Kasumi-1 (cell line): ENCODE results near the gene SETDB2.
A peak's percentile ranks its signal among the peaks of the same experiment; 100 is the strongest.

Experiments
- DNase-seq, 2 experiments: peaks; one replicate each; lab custom pipeline; 2025; lab: John Stamatoyannopoulos, UW

The SETDB2 gene

DNA sequence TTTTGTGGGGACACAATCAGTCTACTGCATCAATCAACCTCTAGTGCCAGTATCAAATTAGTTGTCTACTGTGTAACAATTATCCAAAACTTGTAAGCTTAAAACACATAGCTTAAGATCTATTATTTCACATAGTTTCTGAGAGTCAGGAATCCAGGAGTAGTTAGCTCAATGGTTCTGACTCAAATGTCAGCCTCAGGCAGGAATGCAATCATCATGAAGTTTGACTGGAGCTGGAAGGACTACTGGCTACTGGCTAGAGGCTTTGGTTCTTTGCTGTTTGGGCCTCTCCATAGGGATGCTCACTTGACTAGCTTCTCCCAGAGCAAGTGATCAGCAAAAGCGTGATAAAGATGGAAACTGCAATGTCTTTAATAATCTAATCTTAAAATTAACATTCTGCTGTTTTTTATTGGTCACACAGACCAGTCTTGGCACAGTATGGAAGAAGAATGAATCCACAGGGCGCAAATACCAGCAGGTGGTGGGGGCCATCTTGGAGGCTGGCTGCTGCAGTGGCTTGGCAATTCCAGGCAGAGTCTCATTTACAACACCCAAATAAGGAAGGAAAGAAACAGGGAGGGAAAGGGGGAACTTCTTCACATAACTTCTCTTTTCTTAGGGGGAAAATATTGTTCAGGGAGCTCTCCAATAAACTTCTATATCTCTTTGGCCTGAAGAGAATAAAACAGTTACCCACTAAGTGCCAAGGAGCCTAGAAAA is 15.9 kb upstream of the SETDB2 start:
- peak; percentile 60 to 65 for DNase-seq

DNA sequence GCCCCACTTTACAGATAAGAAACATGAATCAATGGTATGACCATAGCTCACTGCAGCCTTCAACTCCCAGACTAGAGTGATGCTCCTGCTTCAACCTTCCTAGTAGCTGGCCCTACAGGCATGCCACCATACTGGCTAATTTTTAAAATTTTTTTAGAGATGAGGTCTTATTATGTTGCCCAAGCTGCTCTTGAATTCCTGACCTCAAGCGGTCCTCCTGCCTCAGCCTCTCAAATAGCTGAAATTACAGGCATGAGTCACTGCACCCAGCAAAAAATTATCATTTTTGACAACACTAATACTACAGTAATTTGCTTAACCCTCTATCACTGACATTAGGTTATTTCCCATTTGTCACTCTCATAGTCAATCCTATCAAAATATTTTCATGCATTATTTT is 15.0 kb upstream of the SETDB2 start:
- no peak for DNase-seq

DNA sequence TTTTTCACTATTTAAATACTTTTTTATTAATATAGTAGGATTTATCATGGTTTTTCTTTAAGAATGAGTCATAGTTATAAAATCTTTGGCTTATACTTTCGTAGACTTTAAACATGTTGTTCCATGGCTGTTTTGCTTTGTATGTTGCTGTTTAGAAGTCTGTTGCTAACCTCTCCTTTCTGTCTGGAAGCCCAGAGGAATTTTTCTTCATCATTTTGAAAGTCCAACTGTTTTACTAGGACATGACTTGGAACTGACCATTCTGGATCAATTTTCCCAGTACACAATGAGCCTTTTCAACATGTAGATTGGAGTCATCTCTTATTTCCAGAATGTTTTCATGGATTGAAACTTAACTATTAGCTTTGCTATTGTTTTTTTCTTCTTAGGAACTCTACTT is 8.1 kb upstream of the SETDB2 start:
- no peak for DNase-seq

DNA sequence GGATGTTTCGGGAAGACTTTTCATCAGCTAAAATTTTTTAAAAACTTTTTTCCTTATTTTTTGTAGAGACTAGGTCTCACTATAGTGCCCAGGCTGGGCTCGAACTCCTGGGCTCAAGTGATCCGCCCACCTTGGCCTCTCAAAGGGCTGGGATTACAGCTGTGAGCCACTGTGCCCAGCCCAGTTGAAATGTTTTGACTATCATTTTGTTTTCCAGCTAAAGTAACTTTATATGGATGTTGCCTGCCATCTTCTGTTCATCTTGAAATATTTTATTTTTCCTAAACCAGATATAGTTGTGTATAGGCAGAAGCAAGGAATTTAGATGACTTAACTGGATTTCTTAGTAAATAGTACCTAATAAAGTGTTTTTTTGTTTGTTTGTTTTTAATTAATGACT is 7.2 kb upstream of the SETDB2 start:
- DNase-seq = peak; percentile 23 to 49

DNA sequence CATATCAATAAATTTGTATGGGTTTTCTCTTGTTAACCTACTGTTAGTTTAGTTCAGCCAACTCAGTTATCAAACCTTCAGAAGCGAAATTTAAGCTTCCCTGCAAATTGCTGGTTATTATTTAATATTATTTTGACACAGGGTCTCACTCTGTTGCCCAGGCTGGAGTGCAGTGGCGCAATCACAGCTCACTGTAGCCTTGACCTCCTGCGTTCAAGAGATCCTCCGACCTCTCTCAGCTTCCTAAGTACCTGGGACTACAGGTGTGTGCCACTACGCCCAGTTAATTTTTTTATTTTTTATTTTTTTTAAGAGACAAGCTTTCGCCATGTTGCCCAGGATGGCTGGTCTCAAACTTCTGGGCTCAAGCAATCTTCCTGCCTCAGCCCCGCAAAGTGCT is 6.4 kb upstream of the SETDB2 start:
- DNase-seq = no peak

DNA sequence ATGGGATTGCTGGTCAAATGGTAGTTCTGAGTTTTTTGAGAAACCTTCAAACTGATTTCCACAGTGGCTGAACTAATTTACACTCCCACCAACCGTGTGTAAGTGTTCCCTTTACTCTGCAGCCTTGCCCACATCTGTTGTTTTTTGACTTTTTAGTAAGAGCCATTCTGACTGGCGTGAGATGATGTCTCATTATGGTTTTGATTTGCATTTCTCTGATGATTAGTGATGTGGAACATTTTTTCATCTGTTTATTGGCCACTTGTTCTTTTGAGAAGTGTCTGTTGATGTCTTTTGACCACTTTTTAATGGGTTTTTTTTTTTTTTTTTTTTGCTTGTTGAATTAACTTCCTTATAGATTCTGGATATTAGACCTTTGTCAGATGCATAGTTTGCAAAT is 4.5 kb upstream of the SETDB2 start:
- DNase-seq = no peak

DNA sequence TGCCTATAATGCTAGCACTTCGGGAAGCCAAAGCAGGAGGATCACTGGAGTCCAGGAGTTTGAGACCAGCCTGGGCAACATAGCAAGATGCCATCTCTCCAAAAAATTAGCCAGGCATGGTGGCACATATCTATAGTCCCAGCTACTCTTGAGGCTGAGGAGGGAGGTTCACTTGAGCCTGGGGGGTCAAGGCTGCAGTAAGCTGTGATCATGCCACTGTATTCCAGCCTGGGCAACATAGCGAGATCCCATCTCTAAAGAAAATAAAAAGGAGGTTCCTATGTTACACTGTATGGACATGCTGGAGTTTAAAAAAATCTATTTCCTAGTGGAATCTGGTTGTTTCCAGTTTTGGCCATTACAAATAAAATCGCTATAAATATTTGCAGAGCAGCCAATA is 2.8 kb upstream of the SETDB2 start:
- DNase-seq = no peak

DNA sequence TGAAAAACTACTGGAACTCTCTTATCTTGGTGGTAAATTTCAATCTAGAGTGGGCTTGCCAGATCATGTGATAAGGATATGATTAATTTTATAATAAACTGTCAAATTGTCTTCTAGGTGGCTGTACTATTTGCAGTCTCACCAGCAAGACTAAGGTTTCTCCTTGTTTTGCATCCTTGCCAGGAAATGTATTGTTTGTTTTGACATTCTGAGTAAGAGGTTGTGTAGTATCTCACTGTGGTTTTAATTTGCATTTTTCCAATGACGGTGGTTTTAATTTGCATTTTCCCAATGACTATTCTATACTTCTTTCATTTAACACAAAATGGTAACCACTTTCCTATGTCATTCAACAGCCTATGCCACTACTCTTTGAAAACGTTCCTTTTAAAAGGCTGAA is 2.2 kb upstream of the SETDB2 start:
- DNase-seq = no peak

DNA sequence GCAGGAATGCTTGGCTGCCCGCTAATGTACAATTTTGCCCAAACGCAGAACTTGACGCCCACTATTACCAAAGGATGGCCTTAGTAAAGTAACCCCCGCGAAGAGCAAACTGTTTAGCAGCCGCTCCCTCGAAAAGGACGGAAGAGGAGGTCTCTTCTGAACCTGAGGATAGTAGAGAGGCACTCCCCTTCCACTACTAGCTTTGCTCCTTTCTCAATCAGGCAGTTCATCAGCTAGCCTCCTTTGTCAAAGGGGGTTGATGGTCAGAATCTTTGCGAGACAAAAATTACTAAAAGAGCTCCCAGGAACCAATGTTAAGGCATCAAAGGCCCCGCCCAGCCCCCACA is 744 bp upstream of the SETDB2 start:
- DNase-seq = peak; percentile 37 to 54

DNA sequence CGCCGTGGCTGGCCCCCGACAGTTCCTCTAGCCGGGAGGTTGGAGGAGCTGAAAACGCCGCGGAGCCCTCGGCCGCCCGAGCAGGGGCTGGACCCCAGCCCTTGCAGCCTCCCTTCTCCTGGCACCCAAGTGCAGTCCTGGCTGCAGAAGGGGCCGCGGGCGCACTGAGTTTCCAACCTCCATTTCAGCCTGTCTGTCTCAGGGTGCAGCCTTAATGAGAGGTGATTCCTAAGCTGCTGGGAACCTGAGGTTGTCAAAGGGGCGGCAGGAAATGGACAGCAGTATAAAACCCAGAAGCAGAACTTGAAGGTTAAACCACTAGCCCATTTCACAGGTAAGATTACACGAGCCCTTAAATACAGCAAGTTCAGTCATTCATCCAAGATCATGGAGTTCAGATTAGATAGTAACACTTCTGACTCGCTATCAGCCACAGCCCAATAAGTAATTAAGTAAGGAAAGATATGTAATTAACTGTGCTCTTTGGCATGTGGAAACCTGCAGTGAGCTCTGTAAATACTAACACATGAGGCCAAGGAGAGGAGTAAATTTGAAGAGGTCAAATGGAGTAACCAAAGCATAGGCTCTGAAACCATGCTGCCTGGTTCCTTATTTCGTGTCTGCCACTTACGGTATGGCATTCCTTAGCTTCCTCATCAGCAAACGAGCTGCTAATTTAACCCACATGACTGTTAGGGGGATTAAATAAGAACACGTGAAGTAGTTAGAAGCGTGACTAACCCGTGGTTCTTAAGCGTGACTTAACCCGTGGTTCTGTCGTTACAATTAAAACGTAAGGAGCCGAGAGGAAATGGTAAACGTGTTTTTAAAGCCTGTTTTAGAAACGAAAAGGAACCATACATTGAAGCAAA is 686 bp downstream of the SETDB2 start:
- DNase-seq = peak; percentile 86 to 90

DNA sequence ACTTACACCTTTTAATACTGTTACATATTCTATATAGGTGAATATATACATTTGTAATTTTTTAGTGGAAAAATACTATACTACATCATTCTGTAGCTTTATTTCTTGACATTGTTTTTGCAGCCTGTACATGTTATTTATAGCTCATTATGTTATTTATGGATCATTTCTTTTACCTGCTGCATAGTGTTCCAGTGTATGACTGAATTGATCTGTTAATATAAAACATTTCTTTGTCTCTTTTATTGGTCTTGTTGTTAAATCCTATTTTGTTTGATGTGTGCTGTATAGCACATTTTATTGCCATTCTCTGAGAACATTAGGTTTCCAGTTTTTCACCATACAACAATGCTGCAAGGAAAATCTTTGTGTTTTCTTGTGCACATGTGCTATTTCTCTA is 2.4 kb downstream of the SETDB2 start:
- DNase-seq = peak in 1 of 2 experiments; percentile 13

DNA sequence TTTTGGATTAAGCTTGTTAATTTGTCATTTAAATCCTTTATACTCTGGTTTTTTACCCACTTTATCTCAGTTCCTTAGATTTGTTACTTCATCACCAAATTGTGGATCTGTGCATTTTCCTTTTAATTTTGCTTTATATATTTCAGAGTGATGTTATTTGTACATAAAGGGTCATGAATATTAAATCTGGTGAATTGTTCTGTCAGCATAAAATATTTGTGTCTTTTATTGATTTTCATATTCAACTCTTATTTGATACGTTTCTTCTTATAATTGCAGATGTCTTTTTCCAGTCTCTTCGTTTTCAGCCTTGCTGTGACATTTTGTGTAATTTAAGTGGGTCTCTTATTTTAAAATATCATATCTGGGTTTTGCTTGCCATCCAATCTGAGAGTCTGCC is 4.7 kb downstream of the SETDB2 start:
- DNase-seq = no peak

DNA sequence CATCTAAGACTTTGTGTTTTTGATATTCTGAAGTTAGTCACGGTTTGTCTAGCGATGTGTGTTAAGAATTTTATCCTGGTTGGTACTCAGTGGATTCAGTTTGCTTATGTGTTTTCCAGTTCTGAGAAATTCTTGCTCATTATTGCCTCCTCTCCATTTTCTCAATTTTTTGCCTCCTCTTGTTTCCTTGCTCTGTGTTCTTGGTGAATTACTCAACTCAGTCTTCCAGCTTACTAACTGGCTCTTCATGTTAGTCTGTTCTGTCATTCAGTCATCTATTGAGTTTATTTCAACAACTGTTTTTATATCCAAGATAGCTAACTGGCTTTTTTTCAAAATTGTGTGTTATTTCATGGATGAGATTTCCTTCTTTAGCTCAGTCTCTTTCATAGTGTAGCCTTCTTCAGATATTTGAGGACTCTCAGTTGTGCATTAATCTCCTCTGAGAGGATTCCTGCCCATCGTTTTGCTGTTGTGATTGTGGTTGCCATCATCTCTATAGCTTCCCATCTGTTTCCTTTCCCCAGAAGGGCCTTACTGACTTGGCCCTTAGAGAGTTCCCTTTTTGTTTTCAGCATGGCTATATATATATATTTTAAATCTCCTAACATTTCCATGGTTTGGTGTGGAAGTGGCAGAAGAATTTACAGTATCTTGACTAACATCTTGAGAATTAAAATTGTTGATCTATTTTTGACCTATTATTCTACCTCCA is 6.2 kb downstream of the SETDB2 start:
- DNase-seq = peak; percentile 96 to 97

DNA sequence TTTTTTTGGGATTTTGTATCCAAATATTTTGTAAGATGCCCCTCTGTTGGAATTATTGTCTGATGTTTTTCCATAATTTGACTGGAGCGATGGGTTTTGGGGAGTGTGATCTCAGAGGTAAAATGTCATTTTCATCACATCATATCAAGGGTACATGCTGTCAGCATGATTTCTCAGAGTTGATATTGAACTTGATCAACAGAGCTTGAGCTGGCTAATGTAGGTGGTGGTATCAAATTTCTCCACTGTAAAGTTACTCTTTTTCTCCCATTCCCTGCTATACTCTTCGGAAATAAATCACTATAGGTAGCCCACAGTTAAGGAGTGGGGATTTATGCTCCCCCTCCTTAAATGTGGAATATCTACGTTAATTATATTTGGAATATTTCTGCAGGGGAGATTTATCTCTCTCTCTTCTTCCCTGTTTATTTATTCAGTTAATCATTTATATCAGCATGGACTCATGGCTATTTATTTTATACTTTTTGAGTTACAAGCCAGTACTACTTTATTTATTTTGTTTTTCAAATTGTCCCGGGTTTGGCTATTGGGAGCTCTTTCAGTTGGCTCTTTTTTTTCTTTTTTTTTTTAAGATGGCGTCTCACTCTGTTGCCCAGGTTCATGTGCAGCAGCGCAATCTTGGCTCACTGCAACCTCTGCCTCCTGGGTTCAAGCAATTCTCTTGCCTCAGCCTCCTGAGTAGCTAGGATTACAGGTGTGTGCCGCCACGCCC is 8.8 kb downstream of the SETDB2 start:
- no peak for DNase-seq

DNA sequence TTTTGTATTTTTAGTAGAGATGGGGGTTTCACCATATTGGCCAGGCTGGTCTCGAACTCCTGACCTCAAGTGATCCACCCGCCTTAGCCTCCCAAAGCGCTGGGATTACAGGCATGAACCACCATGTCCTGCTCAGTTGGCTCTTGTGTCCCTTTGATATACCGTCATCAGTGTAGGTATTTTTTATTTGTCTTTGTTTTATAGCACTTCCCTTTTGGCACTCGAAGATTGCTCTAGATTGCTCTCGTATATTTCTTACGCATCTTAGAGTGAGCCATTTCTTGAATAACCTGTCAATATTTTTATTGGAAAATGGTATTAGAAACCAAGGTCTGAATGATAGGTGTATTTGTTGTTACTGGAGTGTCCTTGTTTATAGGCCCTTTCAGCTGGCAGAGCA is 9.4 kb downstream of the SETDB2 start:
- DNase-seq = no peak

DNA sequence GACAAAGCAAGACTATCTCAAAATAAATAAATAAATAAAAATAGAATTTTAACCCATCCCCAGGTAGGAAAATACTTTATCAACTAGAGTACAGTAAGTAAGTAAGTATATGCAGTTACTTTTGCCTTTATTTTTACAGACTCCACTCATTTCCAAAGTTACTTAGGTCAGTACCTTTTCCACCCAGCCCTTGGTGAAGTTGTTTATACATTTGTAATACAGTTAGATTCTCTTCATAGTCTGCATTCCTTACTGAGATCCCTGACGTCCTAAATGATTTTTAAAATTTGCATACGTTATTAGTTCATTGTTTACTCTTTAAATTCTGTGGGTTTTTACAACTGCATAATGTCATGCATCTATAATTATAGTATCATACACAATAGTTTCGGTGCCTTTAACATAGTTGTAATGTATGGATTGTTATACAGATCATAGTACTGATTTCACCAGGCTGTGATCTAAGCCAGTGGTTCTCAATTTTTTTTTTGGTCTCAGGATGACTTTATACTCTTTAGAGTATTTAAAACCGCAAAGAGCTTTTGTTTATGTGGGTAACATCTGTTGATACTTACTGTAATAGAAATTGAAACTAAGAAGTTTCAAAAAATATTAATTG is 10.4 kb downstream of the SETDB2 start:
- no peak for DNase-seq

DNA sequence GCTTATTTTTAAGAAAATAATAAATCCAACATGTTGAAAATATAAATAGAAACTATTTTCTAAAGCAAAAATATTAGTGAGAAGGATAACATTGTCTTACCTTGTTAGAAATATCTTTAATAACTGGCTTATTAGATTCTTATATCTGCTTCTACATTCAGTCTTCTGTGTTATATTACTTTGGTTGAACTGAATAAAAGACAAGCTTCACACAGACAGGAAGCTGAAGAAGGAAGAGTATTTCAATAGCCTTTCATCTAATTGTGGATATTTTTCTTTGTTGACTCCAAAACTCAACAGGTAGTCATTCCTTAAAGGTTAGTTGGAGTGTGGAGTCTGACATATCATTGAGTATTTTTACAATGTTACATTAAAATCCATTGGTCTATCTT is 10.9 kb downstream of the SETDB2 start:
- DNase-seq = no peak

DNA sequence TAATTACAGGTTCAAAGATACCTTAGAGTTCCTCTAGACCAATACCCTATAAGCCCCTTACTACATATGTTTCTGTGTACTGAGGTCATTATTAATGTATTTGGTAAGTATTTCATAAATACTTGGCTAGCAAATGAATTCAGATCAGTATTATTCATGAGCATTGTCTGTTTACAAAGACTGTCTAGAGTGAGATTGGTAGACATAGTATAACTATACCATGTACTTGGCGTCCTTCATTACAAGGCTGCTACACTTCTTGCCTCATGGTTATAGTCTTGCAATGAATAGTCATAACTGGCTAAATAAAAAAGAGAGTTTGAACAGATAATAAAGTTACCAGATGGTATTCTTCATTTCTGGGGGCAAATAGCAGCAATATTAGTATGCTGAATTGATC is 12.1 kb downstream of the SETDB2 start:
- DNase-seq = no peak

DNA sequence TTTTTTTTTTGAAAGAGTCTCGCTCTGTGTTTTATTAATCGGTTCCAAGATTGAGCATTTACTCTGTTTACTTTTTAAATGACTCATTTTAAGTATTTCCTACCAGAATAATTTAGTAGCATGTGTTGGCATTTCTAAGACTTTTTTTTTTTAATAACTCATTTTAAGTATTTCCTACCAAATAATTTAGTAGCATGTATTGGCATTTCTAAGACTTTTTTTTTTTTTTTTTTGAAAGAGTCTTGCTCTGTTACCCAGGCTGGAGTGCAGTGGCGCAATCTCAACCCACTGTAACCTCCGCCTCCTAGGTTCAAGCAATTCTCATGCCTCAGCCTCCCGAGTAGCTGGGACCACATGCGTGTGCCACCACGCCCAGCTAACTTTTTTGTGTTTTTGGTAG is 13.1 kb downstream of the SETDB2 start:
- DNase-seq = no peak

DNA sequence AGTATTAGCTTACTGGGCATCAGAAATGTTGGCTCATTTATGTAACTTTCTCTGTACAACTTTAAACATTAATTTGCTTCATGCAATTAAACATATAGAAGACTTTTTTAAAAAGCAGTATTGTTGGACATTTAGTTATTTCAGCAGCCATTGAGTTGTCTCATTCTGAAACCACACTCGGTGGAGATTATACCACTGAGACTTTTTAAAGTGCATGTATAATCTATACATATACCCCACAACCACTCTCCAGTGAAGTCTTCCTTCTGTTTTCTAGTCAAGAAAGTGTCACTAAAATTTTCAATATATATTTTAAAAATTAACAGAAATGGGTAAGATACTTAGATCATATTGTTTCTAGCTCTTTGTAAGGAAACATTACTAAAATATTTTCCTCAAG is 15.5 kb downstream of the SETDB2 start:
- no peak for DNase-seq

DNA sequence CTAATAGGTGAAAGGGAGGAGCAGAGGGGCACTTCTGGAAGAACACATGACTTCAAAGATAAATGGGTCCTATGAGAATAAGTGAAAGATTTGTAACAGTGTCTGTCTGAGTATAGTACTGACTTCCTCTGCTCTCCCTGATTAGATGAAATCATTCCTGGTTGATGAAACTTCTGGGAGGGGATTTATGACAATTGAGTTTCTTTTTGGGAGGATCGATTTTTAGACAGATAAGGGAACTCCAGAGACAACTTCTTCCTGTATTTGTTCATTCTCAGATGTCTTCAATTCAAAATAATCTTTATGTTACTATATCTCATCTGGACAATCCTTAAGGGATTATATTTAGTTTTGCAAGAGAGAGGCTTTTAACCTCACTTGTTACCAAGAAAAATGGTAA is 20.0 kb downstream of the SETDB2 start:
- no peak for DNase-seq
